OCI-LY1 (cell line): ENCODE results near the gene COL12A1.

Source experiments
- H2AFZ ChIP-seq: fragments of 200-600 bp; sonication (generic), shearing (Covaris generic); 2 replicates; pipeline ENCODE4 v1.6.0; 2014; ENCODE audit warnings: antibody characterized with exemption, mild to moderate bottlenecking, low read length
- H3F3A ChIP-seq: fragments of 200-600 bp; sonication (generic), shearing (Covaris generic); 2 replicates; pipeline ENCODE4 v1.6.0; 2014; ENCODE audit warnings: mild to moderate bottlenecking, antibody characterized with exemption, low read length, moderate library complexity; ENCODE audit not compliant: insufficient read depth
- H3K27ac ChIP-seq: fragments of 200-600 bp; sonication (generic); 2 replicates; pipeline ENCODE4 v1.5.1; 2014; ENCODE audit warnings: low read length, mixed run types, mild to moderate bottlenecking, low read depth; ENCODE audit not compliant: poor library complexity, severe bottlenecking
- H3K27me3 ChIP-seq: fragments of 200-600 bp; sonication (generic); 2 replicates; pipeline ENCODE4 v1.6.0; 2014; ENCODE audit warnings: antibody characterized with exemption, mild to moderate bottlenecking, low read length, moderate library complexity; ENCODE audit not compliant: insufficient read depth
- H3K36me3 ChIP-seq: fragments of 200-600 bp; sonication (generic); 2 replicates; pipeline ENCODE4 v1.6.1; 2014; ENCODE audit warnings: mild to moderate bottlenecking, antibody characterized with exemption, low read length, moderate library complexity, mixed read lengths; ENCODE audit not compliant: insufficient read depth
- H3K4me1 ChIP-seq: fragments of 200-600 bp; sonication (generic); 2 replicates; pipeline ENCODE4 v1.5.1; 2014; ENCODE audit warnings: mild to moderate bottlenecking, low read length, moderate library complexity; ENCODE audit not compliant: insufficient read depth, severe bottlenecking
- H3K4me2 ChIP-seq: fragments of 200-600 bp; sonication (generic), shearing (Covaris generic); 2 replicates; pipeline ENCODE4 v1.6.1; 2014; ENCODE audit warnings: low read length
- H3K4me3 ChIP-seq: fragments of 200-600 bp; sonication (generic); 2 replicates; pipeline ENCODE4 v1.5.1; 2014; ENCODE audit warnings: low read length, low read depth, mild to moderate bottlenecking, mixed read lengths; ENCODE audit not compliant: poor library complexity, severe bottlenecking
- H3K79me2 ChIP-seq: fragments of 200-600 bp; shearing (Covaris generic); 2 replicates; pipeline ENCODE4 v1.6.1; 2016; ENCODE audit warnings: mixed run types, low read length, mixed read lengths; ENCODE audit not compliant: insufficient read depth
- H3K9ac ChIP-seq: fragments of 200-600 bp; sonication (generic), shearing (Covaris generic); 2 replicates; pipeline ENCODE4 v1.6.1; 2014; ENCODE audit warnings: mild to moderate bottlenecking, low read length, mixed read lengths
- H3K9me2 ChIP-seq: fragments of 200-600 bp; sonication (generic), shearing (Covaris generic); 2 replicates; pipeline ENCODE4 v1.6.1; 2014; ENCODE audit warnings: low read depth, mild to moderate bottlenecking, low read length, mixed read lengths
- H3K9me3 ChIP-seq: fragments of 200-600 bp; shearing (Covaris generic); 2 replicates; pipeline ENCODE4 v1.6.1; 2014; ENCODE audit warnings: low read length, mixed read lengths
- H4K20me1 ChIP-seq: fragments of 200-600 bp; sonication (generic), shearing (Covaris generic); 2 replicates; pipeline ENCODE4 v1.6.0; 2016; ENCODE audit warnings: mild to moderate bottlenecking, low read length; ENCODE audit not compliant: insufficient read depth
- CTCF ChIP-seq: fragments of 200-600 bp; sonication (generic), shearing (Covaris generic); IDR thresholded peaks from 2 replicates; pipeline ENCODE4 v1.5.1; 2017; ENCODE audit warnings: mild to moderate bottlenecking, antibody characterized with exemption, low read length, moderate library complexity, mixed read lengths
- EZH2 ChIP-seq: fragments of 200-600 bp; sonication (generic), shearing (Covaris generic); IDR thresholded peaks from 2 replicates; pipeline ENCODE4 v1.8.0; 2017; ENCODE audit warnings: borderline replicate concordance, mixed run types, mild to moderate bottlenecking, antibody characterized with exemption, low read length, moderate library complexity, mixed read lengths

COL12A1 gene

GRCh38 chr6:75144386-75144785 lies 61.5 kb downstream of the COL12A1 start:
- no peaks in the 10 kb centered on the region for H3K36me3 ChIP-seq
- H3K9me2 ChIP-seq = no peaks in the 10 kb centered on the region
- H3K9me3 ChIP-seq = no peaks in the 10 kb centered on the region
- H3K9ac ChIP-seq = no peak overlapping the region
- H3K4me2 ChIP-seq = no peak overlapping the region
- H3F3A ChIP-seq = no peaks in the 10 kb centered on the region
- H2AFZ ChIP-seq = no peak overlapping the region
- H3K4me1 ChIP-seq = no peaks in the 10 kb centered on the region
- H4K20me1 ChIP-seq = no peaks in the 10 kb centered on the region
- no peaks in the 10 kb centered on the region for H3K79me2 ChIP-seq
- H3K4me3 ChIP-seq = no peak overlapping the region
- H3K27ac ChIP-seq = no peak overlapping the region
- H3K27me3 ChIP-seq = no peaks in the 10 kb centered on the region
- TF ChIP-seq EZH2 (no peak), CTCF (no peak)

DNA sequence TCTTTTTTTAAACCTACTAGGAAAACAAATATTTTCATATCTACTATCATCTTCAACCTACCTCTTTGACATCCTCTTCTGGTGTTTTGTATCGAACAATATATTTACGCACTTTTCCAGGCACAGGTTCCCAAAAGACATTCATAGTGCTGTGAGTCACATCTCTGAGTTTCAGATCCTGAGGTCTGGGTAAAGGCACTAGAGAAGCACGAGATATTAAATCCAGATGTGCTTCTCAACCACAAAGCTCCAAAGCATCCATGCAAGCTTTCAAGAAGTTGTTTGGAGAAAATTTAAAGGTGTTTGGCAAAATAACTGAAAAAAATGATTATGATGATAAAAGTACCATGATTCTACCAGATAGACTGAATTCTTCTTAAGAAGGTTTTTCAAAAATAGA lies 62.7 kb downstream of the COL12A1 start:
- Histone ChIP-seq H3K9me2 (no peaks in the 10 kb centered on the region), H3K4me3 (no peak overlapping the region), H3K36me3 (no peaks in the 10 kb centered on the region), H3K4me2 (no peak overlapping the region), H4K20me1 (no peaks in the 10 kb centered on the region), H3K9ac (no peak overlapping the region), H3K9me3 (no peaks in the 10 kb centered on the region), H3F3A (no peaks in the 10 kb centered on the region), H3K4me1 (no peaks in the 10 kb centered on the region), H2AFZ (no peak overlapping the region), H3K27me3 (no peaks in the 10 kb centered on the region), H3K79me2 (no peaks in the 10 kb centered on the region), H3K27ac (no peak overlapping the region)
- TF ChIP-seq CTCF (no peak), EZH2 (no peak)

- Histone ChIP-seq H3K9me2 (no peaks in the 10 kb centered on the region), H3K4me1 (no peaks in the 10 kb centered on the region), H3K79me2 (no peaks in the 10 kb centered on the region), H3K27ac (no peak overlapping the region), H3K9me3 (no peaks in the 10 kb centered on the region), H4K20me1 (no peaks in the 10 kb centered on the region), H3K27me3 (no peaks in the 10 kb centered on the region), H3K9ac (no peak overlapping the region), H3F3A (no peaks in the 10 kb centered on the region), H3K4me2 (no peak overlapping the region), H3K36me3 (no peaks in the 10 kb centered on the region), H3K4me3 (no peak overlapping the region), H2AFZ (no peak overlapping the region)
- TF ChIP-seq CTCF (no peak), EZH2 (no peak)
Observed at GRCh38 chr6:75142721-75143120, 63.1 kb downstream of the COL12A1 start.
